PC-9 (cell line): ENCODE data around the gene RCAN1. TPM values are rescaled to one million over a fixed set of nuclear protein-coding genes. Genes with fewer than 3 reads are reported as not detected.

Source experiments
- BruUV-seq: library from RNA; stranded (reverse); fragments of 400-500 nt; replicated peaks from 2 replicates; lab custom pipeline; 2021; lab: Mats Ljungman, UMichigan
- CTCF ChIA-PET: fragments of 300-600 bp; sonication (Branson Sonifier 250); formaldehyde crosslinking; loops from one replicate; lab custom pipeline; 2022; ENCODE audit warnings: antibody characterized with exemption; lab: Charles Lee
- POLR2A ChIA-PET: fragments of 300-600 bp; sonication (Branson Sonifier 250); formaldehyde crosslinking; loops from one replicate; lab custom pipeline; 2022; ENCODE audit warnings: antibody characterized with exemption; ENCODE audit not compliant: unreplicated experiment; lab: Charles Lee
- DNase-seq, 2 experiments: peaks; one replicate each; pipeline versions ENCODE4 v3.0.0 to v3.0.0-alpha.2; 2015 to 2022; ENCODE audit warnings: mixed read lengths in 1 of 2
- H2AFZ ChIP-seq: fragments of 200-600 bp; sonication (generic); 2 replicates; pipeline ENCODE4 v1.8.1; 2017; ENCODE audit warnings: antibody characterized with exemption
- H3F3A ChIP-seq: fragments of 200-600 bp; sonication (generic); 2 replicates; pipeline ENCODE4 v1.8.1; 2017; ENCODE audit warnings: antibody characterized with exemption, mild to moderate bottlenecking, low read depth; ENCODE audit not compliant: insufficient read depth
- H3K27ac ChIP-seq: fragments of 200-600 bp; sonication (generic); 2 replicates; pipeline ENCODE4 v1.6.1; 2016; ENCODE audit warnings: mixed run types
- H3K27me3 ChIP-seq: fragments of 200-600 bp; sonication (generic); 2 replicates; pipeline ENCODE4 v1.6.1; 2016; ENCODE audit warnings: low read depth, mixed run types; ENCODE audit not compliant: insufficient read depth
- H3K36me3 ChIP-seq: fragments of 200-600 bp; sonication (generic); 2 replicates; pipeline ENCODE4 v1.6.1; 2016; ENCODE audit warnings: low read depth, mixed run types
- H3K4me1 ChIP-seq: fragments of 200-600 bp; sonication (generic); replicated peaks from 2 replicates; pipeline ENCODE4 v1.6.1; 2016; ENCODE audit warnings: mixed run types; ENCODE audit not compliant: insufficient read depth
- H3K4me2 ChIP-seq: fragments of 200-600 bp; sonication (generic); 2 replicates; pipeline ENCODE4 v1.6.1; 2017; ENCODE audit warnings: mixed run types
- H3K4me3 ChIP-seq: fragments of 200-600 bp; sonication (generic); 2 replicates; pipeline ENCODE4 v1.6.1; 2016; ENCODE audit warnings: mixed run types
- H3K79me2 ChIP-seq: fragments of 200-600 bp; sonication (generic); 2 replicates; pipeline ENCODE4 v1.6.1; 2017; ENCODE audit warnings: low read depth, mixed run types
- H3K9me2 ChIP-seq: fragments of 200-600 bp; sonication (generic); 2 replicates; pipeline ENCODE4 v1.8.1; 2017; ENCODE audit warnings: mild to moderate bottlenecking; ENCODE audit not compliant: insufficient read depth
- H3K9me3 ChIP-seq: fragments of 200-600 bp; sonication (generic); 2 replicates; pipeline ENCODE4 v1.8.1; 2016; ENCODE audit warnings: low read depth; ENCODE audit not compliant: insufficient read depth
- H4K20me1 ChIP-seq: fragments of 200-600 bp; sonication (generic); 2 replicates; pipeline ENCODE4 v1.8.1; 2017; ENCODE audit not compliant: insufficient read depth
- CTCF ChIP-seq: fragments of 200-600 bp; sonication (generic); conservative IDR thresholded peaks from 2 replicates; pipeline ENCODE4 v1.6.1; 2017; ENCODE audit warnings: mixed run types, antibody characterized with exemption, mild to moderate bottlenecking, moderate library complexity
- EZH2 ChIP-seq: fragments of 200-600 bp; sonication (generic); IDR thresholded peaks from 2 replicates; pipeline ENCODE4 v1.8.0; 2017; ENCODE audit warnings: antibody characterized with exemption, low read depth
- intact Hi-C: fragments of 100-400 bp; cut with micrococcal nuclease; formaldehyde crosslinking; loops from one replicate; pipeline ENCODE4 v1.10.0; 2022; ENCODE audit not compliant: unreplicated experiment
- total RNA-seq: library from RNA; stranded (reverse); gene quantifications from 2 replicates; pipeline ENCODE4 v1.2.3, GENCODE V29; 2021

Gene RCAN1
- total RNA-seq, 1 experiment from 2014 or later, result 7.2 TPM

GRCh38 chr21:34592120-34592955 lies 22.6 kb downstream of the RCAN1 start:
- H3K27me3 ChIP-seq, result no peaks in the 10 kb centered on the region
- no peaks in the 10 kb centered on the region for H4K20me1 ChIP-seq
- H3K4me3 ChIP-seq, result no peak overlapping the region
- H3K9me3 ChIP-seq, result no peaks in the 10 kb centered on the region
- ChIA-PET CTCF (no interaction called here), POLR2A (no interaction called here)
- no peak overlapping the region for H2AFZ ChIP-seq
- H3K9me2 ChIP-seq, result no peaks in the 10 kb centered on the region
- intact Hi-C loops, result no loop called here
- BruUV-seq, result no TSS peak
- no peak for DNase-seq
- H3K36me3 ChIP-seq, result no peaks in the 10 kb centered on the region
- H3K79me2 ChIP-seq, result no peaks in the 10 kb centered on the region
- H3K4me1 ChIP-seq, result peaks cover 21% of the 10 kb centered on the region
- H3K27ac ChIP-seq, result no peak overlapping the region
- no peak for TF ChIP-seq CTCF
- TF ChIP-seq EZH2, result no peak
- H3F3A ChIP-seq, result peaks cover 10% of the 10 kb centered on the region; the same call in 1 of the 2 replicates
- H3K4me2 ChIP-seq, result no peak overlapping the region

- Histone ChIP-seq H3K4me1 (peaks cover 12% of the 10 kb centered on the region), H3K27ac (no peak overlapping the region), H3F3A (peaks cover 10% of the 10 kb centered on the region; the same call in 1 of the 2 replicates), H3K9me3 (no peaks in the 10 kb centered on the region), H3K27me3 (no peaks in the 10 kb centered on the region), H3K79me2 (no peaks in the 10 kb centered on the region), H4K20me1 (no peaks in the 10 kb centered on the region), H3K4me3 (no peak overlapping the region), H2AFZ (no peak overlapping the region), H3K4me2 (no peak overlapping the region), H3K36me3 (no peaks in the 10 kb centered on the region), H3K9me2 (no peaks in the 10 kb centered on the region)
- TF ChIP-seq EZH2 (no peak), CTCF (no peak)
- intact Hi-C loops, result no loop called here
- no TSS peak for BruUV-seq
- DNase-seq, result no peak
- ChIA-PET CTCF (no interaction called here), POLR2A (no interaction called here)
Measured at GRCh38 chr21:34590520-34590919, 24.4 kb downstream of the RCAN1 start.

- H2AFZ ChIP-seq, result no peak overlapping the region
- H4K20me1 ChIP-seq, result no peaks in the 10 kb centered on the region
- peaks cover 3% of the 10 kb centered on the region for H3K4me1 ChIP-seq
- no peak for TF ChIP-seq CTCF
- TF ChIP-seq EZH2, result no peak
- H3K79me2 ChIP-seq, result no peaks in the 10 kb centered on the region
- no peaks in the 10 kb centered on the region for H3K27me3 ChIP-seq
- peaks cover 3% of the 10 kb centered on the region; the same call in 1 of the 2 replicates for H3F3A ChIP-seq
- H3K9me2 ChIP-seq, result no peaks in the 10 kb centered on the region
- no peak overlapping the region for H3K27ac ChIP-seq
- H3K4me2 ChIP-seq, result no peak overlapping the region
- H3K9me3 ChIP-seq, result no peaks in the 10 kb centered on the region
- POLR2A ChIA-PET, result no interaction called here
- DNase-seq, result no peak
- H3K36me3 ChIP-seq, result no peaks in the 10 kb centered on the region
- no TSS peak for BruUV-seq
- CTCF ChIA-PET, result no interaction called here
- intact Hi-C loops, result no loop called here
- no peak overlapping the region for H3K4me3 ChIP-seq
Measured at GRCh38 chr21:34589511-34590282, 25.2 kb downstream of the RCAN1 start.
